Esophagus (tissue), 2 donors: ENCODE data around the gene SCART1. TPM values are rescaled to one million over a fixed set of nuclear protein-coding genes. Genes with fewer than 3 reads are reported as not detected.

ENCODE experiments used
- H3K27ac ChIP-seq, 2 donors: one replicate each; pipeline ENCODE4 v1.5.1; 2013; ENCODE audit warnings: low read depth in 2 of 2, mild to moderate bottlenecking in 2 of 2, inconsistent platforms in 1 of 2, low read length in 1 of 2, moderate library complexity in 1 of 2
- H3K27me3 ChIP-seq, 2 donors: one replicate each; pipeline ENCODE4 v1.6.1; 2013; ENCODE audit warnings: low read length in 2 of 2, control low read depth in 1 of 2, mild to moderate bottlenecking in 1 of 2; ENCODE audit not compliant: insufficient read depth in 2 of 2, control insufficient read depth in 1 of 2
- H3K36me3 ChIP-seq, 2 donors: one replicate each; pipeline ENCODE4 v1.6.1; 2013; ENCODE audit warnings: low read length in 1 of 2; ENCODE audit not compliant: control insufficient read depth in 2 of 2, insufficient read depth in 2 of 2
- H3K4me1 ChIP-seq, 2 donors: one replicate each; pipeline ENCODE4 v1.6.1; 2013; ENCODE audit warnings: low read length in 1 of 2; ENCODE audit not compliant: control insufficient read depth in 2 of 2, insufficient read depth in 2 of 2
- H3K4me3 ChIP-seq, 2 donors: one replicate each; pipeline ENCODE4 v1.5.1; 2013; ENCODE audit warnings: low read length in 2 of 2, mild to moderate bottlenecking in 2 of 2, low read depth in 1 of 2, moderate library complexity in 1 of 2
- H3K9me3 ChIP-seq, 2 donors: one replicate each; pipeline ENCODE4 v1.6.1; 2013; ENCODE audit warnings: mild to moderate bottlenecking in 2 of 2, low read depth in 1 of 2, low read length in 1 of 2, moderate library complexity in 1 of 2; ENCODE audit not compliant: control insufficient read depth in 2 of 2, insufficient read depth in 1 of 2
- WGBS, 2 donors: extraction: QIAGEN DNeasy Blood & Tissue Kit; methylation state at CpG; one replicate each; pipeline ENCODE4 v1.1.7; 2013; 5-methylcytosine and 5-hydroxymethylcytosine counted together
- polyA plus RNA-seq, 2 donors: library from polyadenylated mRNA; stranded (reverse); fragments of 200-250 nt; gene quantifications; one replicate each; pipeline ENCODE4 v1.2.3, GENCODE V29; 2013
- donor health status: healthy with polysubstance abuse.
- donor health status: Bipolar disorder and iron deficiency.

The SCART1 gene
- polyA plus RNA-seq, 2 donors: 0.31 to 0.90 TPM

DNA sequence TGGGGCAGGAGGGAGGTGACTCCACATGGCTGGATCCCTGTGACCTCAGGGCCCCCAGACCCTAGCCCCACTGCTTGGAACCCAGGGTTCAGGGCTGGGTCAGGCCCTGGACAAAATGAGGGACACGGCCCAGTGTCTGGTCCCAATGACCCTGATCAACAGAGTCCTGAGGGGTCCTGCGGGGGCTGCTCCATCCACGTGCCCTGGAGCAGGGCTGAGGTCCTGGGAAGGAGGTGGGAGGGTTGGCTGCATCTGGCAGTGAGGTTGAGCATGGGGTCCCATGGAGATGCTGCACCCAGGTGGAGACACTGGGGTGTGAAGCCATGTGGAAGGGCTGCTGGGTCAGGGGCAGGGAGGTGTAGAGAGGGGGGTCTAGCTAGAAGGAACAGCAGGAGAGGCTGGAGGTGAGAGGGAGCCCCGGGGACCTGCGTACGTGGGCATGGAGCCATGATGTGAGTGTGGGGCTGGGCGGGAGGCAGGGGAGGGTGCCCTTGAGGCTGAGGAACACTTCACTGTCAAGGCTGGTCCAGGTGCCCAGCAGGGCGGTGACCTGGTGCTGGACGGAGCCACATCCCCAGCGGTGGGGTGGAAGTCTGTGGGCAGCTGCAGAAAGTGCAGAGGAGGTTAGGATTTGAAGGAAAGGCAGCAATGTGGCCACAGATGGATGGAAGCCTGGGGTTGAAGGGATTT lies 604 bp downstream of the SCART1 start:
- Histone ChIP-seq H3K27me3 (no peaks in the 10 kb centered on the region), H3K9me3 (peaks cover 0 to 5% of the 10 kb centered on the region in 2 donors)
- 81 to 87% methylated on average over 10 of the region's 10 CpGs for WGBS, 2 donors

DNA sequence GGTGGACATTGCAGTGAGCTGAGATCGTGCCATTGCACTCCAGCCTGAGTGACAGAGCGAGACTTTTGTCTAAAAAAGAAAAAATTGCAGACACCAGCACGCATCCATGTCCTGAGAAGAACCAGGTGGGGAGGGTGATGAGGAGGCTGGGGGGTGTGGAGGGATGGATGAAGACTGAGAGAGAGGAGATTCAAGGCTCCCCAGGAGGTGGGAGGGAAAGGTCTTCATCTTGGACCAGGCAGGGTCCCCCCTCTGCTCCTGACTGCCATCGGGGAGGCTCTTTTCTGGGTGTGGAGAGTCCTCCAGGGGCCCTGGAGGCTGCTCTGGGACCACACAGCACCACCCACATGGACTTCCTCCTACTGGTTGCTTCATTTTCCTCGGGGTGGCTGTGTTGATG lies 1.5 kb downstream of the SCART1 start:
- Histone ChIP-seq H3K36me3 (no peaks in the 10 kb centered on the region), H3K4me1 (no peaks in the 10 kb centered on the region), H3K27me3 (no peaks in the 10 kb centered on the region), H3K4me3 (no peak overlapping the region), H3K27ac (no peak overlapping the region), H3K9me3 (peaks cover 5 to 13% of the 10 kb centered on the region in 2 donors)
- 77% methylated on average over 5 of the region's 5 CpGs for WGBS, 2 donors

More for the DNA sequence above, 604 bp downstream of the SCART1 start:
- no peaks in the 10 kb centered on the region for H3K4me1 ChIP-seq
- no peak overlapping the region for H3K4me3 ChIP-seq
- H3K36me3 ChIP-seq: no peaks in the 10 kb centered on the region
- no peak overlapping the region for H3K27ac ChIP-seq

DNA sequence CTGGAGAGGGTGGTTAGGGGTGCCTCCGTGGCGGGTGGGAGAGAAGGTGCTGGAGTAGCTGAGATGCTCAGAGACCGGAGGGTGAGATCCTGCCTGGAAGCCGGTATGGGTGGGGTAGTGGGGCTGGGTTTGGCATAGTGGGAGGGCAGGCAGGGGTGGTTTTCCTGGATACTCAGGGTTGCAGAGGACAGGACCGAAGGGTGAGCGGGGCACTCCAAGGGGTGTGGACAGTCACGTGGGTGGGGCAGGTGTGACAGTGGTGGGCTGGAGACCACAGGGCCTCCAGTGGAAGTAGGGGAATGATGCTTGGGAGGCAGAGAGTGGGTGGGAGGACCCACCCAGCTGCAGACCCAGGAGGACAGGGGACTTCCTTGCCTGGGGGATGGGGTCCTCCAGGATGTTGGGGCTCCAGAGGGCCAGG lies 1.9 kb downstream of the SCART1 start:
- H3K27me3 ChIP-seq: no peaks in the 10 kb centered on the region
- WGBS, 2 donors: 85 to 90% methylated on average over 7 of the region's 7 CpGs
- H3K36me3 ChIP-seq: no peaks in the 10 kb centered on the region

DNA sequence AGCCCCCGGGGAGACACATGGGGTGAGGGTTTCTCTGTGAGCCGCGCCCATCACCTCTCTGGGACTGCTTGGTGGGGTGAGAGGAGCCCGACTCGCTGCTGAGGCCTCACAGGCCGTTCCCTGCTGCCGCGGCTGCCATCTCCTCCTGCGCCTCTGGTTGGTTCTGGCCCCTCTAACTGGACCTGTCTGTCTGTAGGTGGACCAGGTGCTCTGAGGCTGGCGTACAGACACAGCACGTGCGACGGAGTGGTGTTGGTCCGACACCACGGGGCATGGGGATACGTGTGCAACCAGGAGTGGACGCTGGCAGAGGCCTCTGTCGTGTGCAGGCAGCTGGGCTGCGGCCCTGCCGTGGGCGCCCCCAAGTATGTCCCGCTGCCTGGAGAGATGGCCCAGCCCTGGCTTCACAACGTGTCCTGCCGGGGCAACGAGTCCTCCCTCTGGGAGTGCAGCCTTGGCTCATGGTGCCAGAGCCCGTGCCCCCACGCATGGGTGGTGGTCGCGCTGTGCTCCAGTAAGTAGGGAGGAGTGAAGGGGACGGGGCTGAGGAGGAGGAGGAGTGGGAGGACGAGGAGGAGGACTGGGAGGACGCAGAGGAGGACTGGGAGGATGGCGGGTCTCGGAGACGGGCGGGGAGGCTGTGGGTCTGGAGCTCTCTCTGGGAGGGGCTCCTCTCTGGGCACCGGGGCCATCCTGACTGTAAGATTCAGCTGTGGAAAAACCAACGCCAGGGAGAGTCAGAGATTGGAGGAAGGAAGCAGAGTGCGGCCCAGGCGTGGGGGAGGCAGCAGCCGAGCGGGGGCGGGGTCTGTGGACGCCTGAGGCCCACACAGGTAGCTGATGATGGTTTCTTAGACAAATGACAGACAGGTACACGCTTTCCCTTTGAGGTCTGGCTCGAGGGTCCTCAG lies 2.6 kb downstream of the SCART1 start:
- H3K4me3 ChIP-seq: no peak overlapping the region
- no peaks in the 10 kb centered on the region for H3K36me3 ChIP-seq
- WGBS, 2 donors: 85 to 87% methylated on average over 45 to 46 of the region's 46 CpGs
- H3K27me3 ChIP-seq: no peaks in the 10 kb centered on the region
- H3K27ac ChIP-seq: no peak overlapping the region
- H3K4me1 ChIP-seq: no peaks in the 10 kb centered on the region
- H3K9me3 ChIP-seq: peaks cover 5 to 13% of the 10 kb centered on the region in 2 donors

More for the DNA sequence above, 1.9 kb downstream of the SCART1 start:
- Histone ChIP-seq H3K9me3 (peaks cover 5 to 13% of the 10 kb centered on the region in 2 donors), H3K4me3 (no peak overlapping the region), H3K27ac (no peak overlapping the region), H3K4me1 (no peaks in the 10 kb centered on the region)

DNA sequence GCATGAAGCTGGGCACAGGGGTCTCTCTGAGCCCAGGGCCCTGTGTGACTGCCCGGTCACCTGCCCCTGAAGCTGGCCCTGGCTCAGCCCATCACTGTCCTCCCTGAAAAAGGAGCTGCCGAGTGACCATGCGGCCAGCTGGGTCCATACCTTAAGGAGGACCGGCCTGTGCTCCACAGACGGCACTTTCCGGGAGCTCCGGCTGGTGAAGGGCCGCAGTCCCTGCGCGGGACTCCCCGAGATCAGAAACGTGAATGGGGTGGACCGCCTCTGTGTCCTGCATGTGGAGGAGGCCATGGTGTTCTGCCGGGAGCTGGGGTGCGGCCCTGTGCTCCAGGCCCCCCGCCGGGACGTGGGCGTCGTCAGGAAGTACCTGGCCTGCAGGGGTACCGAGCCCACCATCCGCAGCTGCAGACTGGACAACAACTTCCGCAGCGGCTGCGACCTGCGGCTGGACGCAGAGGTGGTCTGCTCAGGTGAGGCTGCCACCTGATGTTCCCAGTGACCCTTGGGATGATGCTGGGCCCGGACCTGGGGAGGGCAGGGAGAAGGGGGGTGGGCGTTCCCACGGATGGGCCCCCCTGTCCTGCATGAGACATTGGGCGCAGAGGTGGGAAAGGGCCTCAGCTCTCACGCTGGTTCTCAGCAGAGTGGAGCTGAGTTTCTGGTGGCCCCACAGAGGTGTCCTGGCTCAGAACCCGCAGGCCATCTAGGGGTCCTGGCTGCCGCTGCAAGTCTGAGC lies 3.5 kb downstream of the SCART1 start:
- no peaks in the 10 kb centered on the region for H3K27me3 ChIP-seq
- no peak overlapping the region for H3K4me3 ChIP-seq
- no peak overlapping the region for H3K27ac ChIP-seq
- H3K4me1 ChIP-seq: no peaks in the 10 kb centered on the region
- peaks cover 5 to 13% of the 10 kb centered on the region in 2 donors for H3K9me3 ChIP-seq
- 91% methylated on average over 34 of the region's 34 CpGs for WGBS, 2 donors
- no peaks in the 10 kb centered on the region for H3K36me3 ChIP-seq

DNA sequence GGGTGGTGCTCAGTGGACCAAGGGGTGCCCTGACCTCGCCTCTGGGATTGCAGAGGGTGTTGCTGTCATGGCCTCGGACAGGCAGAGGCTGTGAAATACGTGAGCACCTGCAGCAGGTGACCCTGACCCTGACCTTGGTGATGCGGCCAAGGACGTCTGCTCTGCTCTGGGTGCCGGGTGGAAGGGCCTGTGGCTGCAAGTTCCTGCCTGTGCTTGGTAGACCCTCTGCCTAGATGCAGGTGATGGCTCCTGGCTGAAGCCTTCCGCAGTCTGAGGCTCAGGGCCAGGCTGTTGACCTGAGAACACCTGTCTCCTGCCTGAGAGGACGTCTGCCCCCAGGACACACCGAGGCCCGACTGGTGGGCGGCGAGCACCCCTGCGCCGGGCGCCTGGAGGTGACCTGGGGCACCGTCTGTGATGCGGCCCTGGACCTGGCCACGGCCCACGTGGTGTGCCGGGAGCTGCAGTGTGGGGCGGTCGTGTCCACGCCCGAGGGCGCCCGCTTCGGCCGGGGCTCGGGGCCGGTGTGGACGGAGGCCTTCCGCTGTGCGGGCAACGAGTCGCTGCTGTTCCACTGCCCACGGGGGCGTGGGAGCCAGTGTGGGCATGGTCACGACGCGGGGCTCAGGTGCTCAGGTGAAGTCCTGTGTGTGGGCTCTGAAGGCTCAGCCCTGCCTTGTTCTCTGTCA lies 4.4 kb downstream of the SCART1 start:
- Histone ChIP-seq H3K36me3 (no peaks in the 10 kb centered on the region), H3K27me3 (no peaks in the 10 kb centered on the region), H3K27ac (no peak overlapping the region), H3K4me3 (no peak overlapping the region), H3K4me1 (no peaks in the 10 kb centered on the region), H3K9me3 (peaks cover 5 to 13% of the 10 kb centered on the region in 2 donors)
- WGBS, 2 donors: 91% methylated on average over 40 of the region's 40 CpGs

DNA sequence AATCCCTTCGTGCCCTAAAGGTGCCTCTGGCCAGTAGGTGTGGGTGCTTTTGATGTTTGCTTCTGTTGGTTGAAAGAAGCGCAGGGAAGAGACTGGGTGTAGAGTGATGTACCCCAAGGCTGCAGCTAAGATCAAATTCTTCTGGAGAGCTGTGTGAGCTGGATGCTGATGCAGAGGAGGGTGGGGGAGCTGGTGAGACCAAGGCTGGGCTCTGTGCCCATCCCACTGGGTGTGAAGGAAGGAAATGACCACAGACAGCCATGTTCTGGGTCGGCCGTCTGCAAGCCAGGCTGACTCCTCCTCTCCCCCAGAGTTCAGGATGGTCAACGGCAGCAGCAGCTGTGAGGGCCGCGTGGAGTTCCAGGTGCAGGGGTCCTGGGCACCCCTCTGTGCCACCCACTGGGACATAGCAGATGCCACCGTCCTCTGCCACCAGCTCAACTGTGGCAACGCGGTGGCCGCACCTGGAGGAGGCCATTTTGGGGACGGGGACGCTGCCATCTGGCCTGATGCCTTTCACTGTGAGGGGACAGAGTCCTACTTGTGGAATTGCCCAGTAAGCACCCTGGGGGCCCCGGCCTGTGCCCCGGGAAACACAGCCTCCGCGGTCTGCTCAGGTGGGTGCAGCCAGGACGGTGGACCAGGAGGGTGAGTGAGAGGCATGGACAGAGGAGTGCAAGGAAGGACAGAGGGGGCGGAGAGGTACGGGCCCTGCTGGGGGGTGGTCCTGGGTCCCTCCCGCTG lies 5.1 kb downstream of the SCART1 start:
- no peaks in the 10 kb centered on the region for H3K36me3 ChIP-seq
- 88% methylated on average over 21 of the region's 21 CpGs for WGBS, 2 donors

DNA sequence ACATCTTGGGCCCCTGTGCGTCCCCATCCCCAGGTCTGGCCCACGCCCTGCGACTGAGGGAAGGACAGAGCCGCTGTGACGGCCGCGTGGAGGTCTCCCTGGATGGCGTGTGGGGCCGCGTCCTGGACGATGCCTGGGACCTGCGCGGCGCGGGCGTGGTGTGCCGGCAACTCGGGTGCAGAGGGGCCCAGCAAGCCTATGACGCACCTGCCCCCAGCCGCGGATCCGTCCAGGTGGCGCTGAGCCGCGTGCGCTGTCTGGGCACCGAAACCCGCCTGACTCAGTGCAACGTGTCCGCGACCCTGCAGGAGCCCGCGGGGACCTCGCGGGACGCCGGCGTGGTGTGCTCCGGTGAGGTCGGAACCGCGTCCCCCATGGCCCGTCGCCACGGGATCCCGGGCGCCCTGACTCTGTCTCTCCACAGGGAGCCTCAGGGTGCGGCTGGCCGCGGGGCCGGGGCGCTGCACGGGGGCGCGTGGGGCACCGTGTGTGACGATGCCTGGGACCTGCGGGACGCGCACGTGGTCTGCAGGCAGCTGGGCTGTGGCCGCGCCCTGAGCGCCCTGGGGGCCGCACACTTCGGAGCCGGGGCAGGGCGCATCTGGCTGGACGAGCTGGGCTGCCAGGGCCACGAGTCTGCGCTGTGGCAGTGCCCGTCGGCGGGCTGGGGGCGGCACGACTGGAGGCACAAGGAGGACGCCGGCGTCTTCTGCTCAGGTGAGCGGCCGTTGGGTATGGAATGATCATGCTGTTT lies 5.9 kb downstream of the SCART1 start:
- Histone ChIP-seq H3K27me3 (no peaks in the 10 kb centered on the region), H3K4me3 (no peak overlapping the region), H3K9me3 (peaks cover 8 to 13% of the 10 kb centered on the region in 2 donors), H3K27ac (no peak overlapping the region), H3K4me1 (no peaks in the 10 kb centered on the region), H3K36me3 (no peaks in the 10 kb centered on the region)
- 55 to 63% methylated on average over 77 to 81 of the region's 81 CpGs for WGBS, 2 donors

More for the DNA sequence above, 5.1 kb downstream of the SCART1 start:
- H3K4me3 ChIP-seq: no peak overlapping the region
- H3K9me3 ChIP-seq: peaks cover 5 to 13% of the 10 kb centered on the region in 2 donors
- H3K27ac ChIP-seq: no peak overlapping the region
- no peaks in the 10 kb centered on the region for H3K4me1 ChIP-seq
- no peaks in the 10 kb centered on the region for H3K27me3 ChIP-seq
